K562 (cell line): ENCODE data around the gene UBE2D2. TPM values are rescaled to one million over a fixed set of nuclear protein-coding genes. Genes with fewer than 3 reads are reported as not detected.
A peak's percentile ranks its signal among the peaks of the same experiment; 100 is the strongest.

Experiments
- CBX8 ChIP-seq: fragments of 200-600 bp; sonication (generic); IDR thresholded peaks from 2 replicates; pipeline ENCODE4 v1.6.1; 2012; ENCODE audit warnings: borderline replicate concordance, mixed run types, low read depth, mild to moderate bottlenecking, moderate library complexity, mixed read lengths, low read length, control low read depth, inconsistent platforms; ENCODE audit not compliant: poor library complexity, severe bottlenecking; ENCODE audit errors: extremely low read depth
- FOXA3 ChIP-seq, 2 experiments: fragments of 450-650 bp in 1 of 2; sonication (generic) in 1 of 2; formaldehyde crosslinking; IDR thresholded peaks in 1 of 2; conservative IDR thresholded peaks in 1 of 2; 2 replicates each; pipeline versions ENCODE4 v1.4.0 to v1.8.0; 2020 to 2022; ENCODE audit warnings: mild to moderate bottlenecking in 2 of 2, missing genetic modification reagents in 1 of 2
- HDAC1 ChIP-seq, 2 experiments: fragments of 450-650 bp; IDR thresholded peaks; 2 replicates each; pipeline ENCODE4 v1.6.1; 2016 to 2017; ENCODE audit warnings: inconsistent platforms in 1 of 2, mild to moderate bottlenecking in 1 of 2, moderate library complexity in 1 of 2
- HDAC6 ChIP-seq: IDR thresholded peaks from 2 replicates; pipeline ENCODE4 v1.6.1; 2012; ENCODE audit warnings: low read depth, mild to moderate bottlenecking, control low read depth, inconsistent platforms, low read length, moderate library complexity
- KAT7 ChIP-seq: sonication (generic); formaldehyde crosslinking; IDR thresholded peaks from 2 replicates; pipeline ENCODE4 v1.8.0; 2022; ENCODE audit warnings: missing genetic modification reagents, mild to moderate bottlenecking, borderline replicate concordance
- LEF1 ChIP-seq: fragments of 450-650 bp; IDR thresholded peaks from 2 replicates; pipeline ENCODE4 v1.6.1; 2016; ENCODE audit warnings: mild to moderate bottlenecking
- MAFK ChIP-seq: IDR thresholded peaks from 2 replicates; pipeline ENCODE4 v1.6.1; 2011; ENCODE audit warnings: low read length, improper control_type of control experiment
- NR2C2 ChIP-seq, 2 experiments: fragments of 200-800 bp in 1 of 2; sonication (Bioruptor generic) in 1 of 2; sonication (generic) in 1 of 2; formaldehyde crosslinking in 1 of 2; IDR thresholded peaks; 2 replicates each; pipeline versions ENCODE4 v1.6.1 to v1.8.0; 2016 to 2022; ENCODE audit warnings: mild to moderate bottlenecking in 1 of 2, missing compliant biosample characterization in 1 of 2, missing genetic modification characterization in 1 of 2, missing genetic modification reagents in 1 of 2
- PHF20 ChIP-seq: fragments of 450-650 bp; IDR thresholded peaks from 2 replicates; pipeline ENCODE4 v1.6.1; 2018; ENCODE audit not compliant: partially characterized antibody
- RCOR1 ChIP-seq, 2 experiments: IDR thresholded peaks; 2 replicates each; pipeline ENCODE4 v1.6.1; 2012; ENCODE audit warnings: low read depth in 2 of 2, low read length in 2 of 2, borderline replicate concordance in 1 of 2, improper control_type of control experiment in 1 of 2
- ZFPM2 ChIP-seq: fragments of 250-450 bp; sonication (Bioruptor Pico); IDR thresholded peaks from 2 replicates; pipeline ENCODE4 v1.5.1; 2022; ENCODE audit warnings: mild to moderate bottlenecking
- ZNF507 ChIP-seq: conservative IDR thresholded peaks from 2 replicates; pipeline ENCODE4 v1.6.1; 2017; ENCODE audit warnings: missing genetic modification characterization, missing compliant biosample characterization
- polyA plus RNA-seq, 8 experiments: library from polyadenylated mRNA; depleted of rRNA in 4 of 8; stranded (reverse) in 5 of 8; unstranded in 3 of 8; fragments of >200 nt; fragmentation: Nextera tagmentation in 2 of 8; fragmentation: Illumina TruSeq in 1 of 8; extraction: Ambion mirVana in 2 of 8; extraction: Trizol in 1 of 8; gene quantifications; 2 replicates each; pipeline versions ENCODE4 v1.2.1 to v1.2.3, GENCODE V29; 2011 to 2014; ENCODE audit warnings: inconsistent platforms in 1 of 8, missing spikeins in 1 of 8
- total RNA-seq, 7 experiments: library from RNA; depleted of rRNA in 6 of 7; stranded (reverse); fragments of >200 nt in 6 of 7; fragmentation: Illumina TruSeq in 2 of 7; extraction: Trizol in 2 of 7; gene quantifications; 2 replicates each; pipeline versions ENCODE4 v1.2.1 to v1.2.3, GENCODE V29; 2011 to 2021; ENCODE audit warnings: low replicate concordance in 1 of 7
- TF ChIP-seq, protein P1 (sequence below), 2 experiments: fragments of 450-650 bp in 1 of 2; IDR thresholded peaks; 2 replicates each; pipeline ENCODE4 v1.6.1; 2011 to 2017; ENCODE audit warnings: low read depth in 2 of 2, antibody characterized with exemption in 1 of 2, borderline replicate concordance in 1 of 2, low read length in 1 of 2, mild to moderate bottlenecking in 1 of 2, mixed read lengths in 1 of 2; ENCODE audit not compliant: control insufficient read depth in 1 of 2
- TF ChIP-seq, protein P2 (sequence below): fragments of 250-450 bp; sonication (Bioruptor Pico); IDR thresholded peaks from 2 replicates; pipeline ENCODE4 v1.5.0; 2020; ENCODE audit warnings: mild to moderate bottlenecking, borderline replicate concordance
- TF ChIP-seq, protein P3 (sequence below): fragments of 450-650 bp; formaldehyde crosslinking; IDR thresholded peaks from 2 replicates; pipeline ENCODE4 v1.4.0; 2022; ENCODE audit warnings: missing genetic modification characterization
- TF ChIP-seq, protein P4 (sequence below), 2 experiments: fragments of 450-650 bp; IDR thresholded peaks; 2 replicates each; pipeline ENCODE4 v1.6.1; 2016
- TF ChIP-seq, protein P5 (sequence below): fragments of 450-650 bp; conservative IDR thresholded peaks from 2 replicates; pipeline ENCODE4 v1.6.1; 2016; ENCODE audit warnings: missing genetic modification characterization, low read depth, mild to moderate bottlenecking, control low read depth, missing compliant biosample characterization

Gene UBE2D2
- total and polyA plus RNA-seq, 9 of the 15 experiments (the other 6 are each of a cell fraction or from before 2014, with no cell fraction given): 53.6 to 198 (median 122) TPM

DNA sequence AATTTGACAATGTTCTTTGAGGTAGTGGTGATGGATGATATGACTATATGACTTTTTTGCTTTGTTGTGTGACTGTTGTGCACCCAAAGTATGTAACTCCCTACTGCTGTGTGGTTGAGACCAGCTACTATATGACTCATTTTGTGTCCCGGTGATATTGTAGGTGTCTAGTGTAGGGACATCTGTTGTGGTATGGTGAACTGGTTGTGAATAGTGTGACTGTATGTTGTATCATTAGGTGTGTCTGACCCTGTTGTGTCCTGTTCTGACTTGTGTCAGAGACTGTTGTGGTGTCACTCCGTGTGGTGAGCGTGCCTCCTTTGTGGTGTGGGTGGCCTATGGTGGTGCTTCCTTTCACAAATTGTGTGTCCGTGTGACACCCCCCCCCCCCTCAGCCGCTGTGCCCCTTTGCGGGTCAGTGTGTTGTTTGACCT is 75.9 kb downstream of the UBE2D2 start (continued):
- TF ChIP-seq, protein P1, sequence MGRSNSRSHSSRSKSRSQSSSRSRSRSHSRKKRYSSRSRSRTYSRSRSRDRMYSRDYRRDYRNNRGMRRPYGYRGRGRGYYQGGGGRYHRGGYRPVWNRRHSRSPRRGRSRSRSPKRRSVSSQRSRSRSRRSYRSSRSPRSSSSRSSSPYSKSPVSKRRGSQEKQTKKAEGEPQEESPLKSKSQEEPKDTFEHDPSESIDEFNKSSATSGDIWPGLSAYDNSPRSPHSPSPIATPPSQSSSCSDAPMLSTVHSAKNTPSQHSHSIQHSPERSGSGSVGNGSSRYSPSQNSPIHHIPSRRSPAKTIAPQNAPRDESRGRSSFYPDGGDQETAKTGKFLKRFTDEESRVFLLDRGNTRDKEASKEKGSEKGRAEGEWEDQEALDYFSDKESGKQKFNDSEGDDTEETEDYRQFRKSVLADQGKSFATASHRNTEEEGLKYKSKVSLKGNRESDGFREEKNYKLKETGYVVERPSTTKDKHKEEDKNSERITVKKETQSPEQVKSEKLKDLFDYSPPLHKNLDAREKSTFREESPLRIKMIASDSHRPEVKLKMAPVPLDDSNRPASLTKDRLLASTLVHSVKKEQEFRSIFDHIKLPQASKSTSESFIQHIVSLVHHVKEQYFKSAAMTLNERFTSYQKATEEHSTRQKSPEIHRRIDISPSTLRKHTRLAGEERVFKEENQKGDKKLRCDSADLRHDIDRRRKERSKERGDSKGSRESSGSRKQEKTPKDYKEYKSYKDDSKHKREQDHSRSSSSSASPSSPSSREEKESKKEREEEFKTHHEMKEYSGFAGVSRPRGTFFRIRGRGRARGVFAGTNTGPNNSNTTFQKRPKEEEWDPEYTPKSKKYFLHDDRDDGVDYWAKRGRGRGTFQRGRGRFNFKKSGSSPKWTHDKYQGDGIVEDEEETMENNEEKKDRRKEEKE (IDR thresholded peaks at IDR 0.05; ENCODE audit: borderline replicate concordance in 1 of 2, control insufficient read depth in 1 of 2, low read depth in 2 of 2, low read length in 1 of 2): no peak
- no peak for TF ChIP-seq KAT7
- TF ChIP-seq CBX8: no peak
- no peak for TF ChIP-seq ZFPM2 (CRISPR knock-in tag)
- no peak for TF ChIP-seq PHF20
- TF ChIP-seq, protein P2, sequence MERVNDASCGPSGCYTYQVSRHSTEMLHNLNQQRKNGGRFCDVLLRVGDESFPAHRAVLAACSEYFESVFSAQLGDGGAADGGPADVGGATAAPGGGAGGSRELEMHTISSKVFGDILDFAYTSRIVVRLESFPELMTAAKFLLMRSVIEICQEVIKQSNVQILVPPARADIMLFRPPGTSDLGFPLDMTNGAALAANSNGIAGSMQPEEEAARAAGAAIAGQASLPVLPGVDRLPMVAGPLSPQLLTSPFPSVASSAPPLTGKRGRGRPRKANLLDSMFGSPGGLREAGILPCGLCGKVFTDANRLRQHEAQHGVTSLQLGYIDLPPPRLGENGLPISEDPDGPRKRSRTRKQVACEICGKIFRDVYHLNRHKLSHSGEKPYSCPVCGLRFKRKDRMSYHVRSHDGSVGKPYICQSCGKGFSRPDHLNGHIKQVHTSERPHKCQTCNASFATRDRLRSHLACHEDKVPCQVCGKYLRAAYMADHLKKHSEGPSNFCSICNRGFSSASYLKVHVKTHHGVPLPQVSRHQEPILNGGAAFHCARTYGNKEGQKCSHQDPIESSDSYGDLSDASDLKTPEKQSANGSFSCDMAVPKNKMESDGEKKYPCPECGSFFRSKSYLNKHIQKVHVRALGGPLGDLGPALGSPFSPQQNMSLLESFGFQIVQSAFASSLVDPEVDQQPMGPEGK (CRISPR knock-in tag): no peak
- TF ChIP-seq, protein P3, sequence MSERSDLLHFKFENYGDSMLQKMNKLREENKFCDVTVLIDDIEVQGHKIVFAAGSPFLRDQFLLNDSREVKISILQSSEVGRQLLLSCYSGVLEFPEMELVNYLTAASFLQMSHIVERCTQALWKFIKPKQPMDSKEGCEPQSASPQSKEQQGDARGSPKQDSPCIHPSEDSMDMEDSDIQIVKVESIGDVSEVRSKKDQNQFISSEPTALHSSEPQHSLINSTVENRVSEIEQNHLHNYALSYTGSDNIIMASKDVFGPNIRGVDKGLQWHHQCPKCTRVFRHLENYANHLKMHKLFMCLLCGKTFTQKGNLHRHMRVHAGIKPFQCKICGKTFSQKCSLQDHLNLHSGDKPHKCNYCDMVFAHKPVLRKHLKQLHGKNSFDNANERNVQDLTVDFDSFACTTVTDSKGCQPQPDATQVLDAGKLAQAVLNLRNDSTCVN: no peak
- no peak for TF ChIP-seq ZNF507 (tag)
- TF ChIP-seq, protein P4, sequence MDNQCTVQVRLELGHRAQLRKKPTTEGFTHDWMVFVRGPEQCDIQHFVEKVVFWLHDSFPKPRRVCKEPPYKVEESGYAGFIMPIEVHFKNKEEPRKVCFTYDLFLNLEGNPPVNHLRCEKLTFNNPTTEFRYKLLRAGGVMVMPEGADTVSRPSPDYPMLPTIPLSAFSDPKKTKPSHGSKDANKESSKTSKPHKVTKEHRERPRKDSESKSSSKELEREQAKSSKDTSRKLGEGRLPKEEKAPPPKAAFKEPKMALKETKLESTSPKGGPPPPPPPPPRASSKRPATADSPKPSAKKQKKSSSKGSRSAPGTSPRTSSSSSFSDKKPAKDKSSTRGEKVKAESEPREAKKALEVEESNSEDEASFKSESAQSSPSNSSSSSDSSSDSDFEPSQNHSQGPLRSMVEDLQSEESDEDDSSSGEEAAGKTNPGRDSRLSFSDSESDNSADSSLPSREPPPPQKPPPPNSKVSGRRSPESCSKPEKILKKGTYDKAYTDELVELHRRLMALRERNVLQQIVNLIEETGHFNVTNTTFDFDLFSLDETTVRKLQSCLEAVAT (IDR thresholded peaks at IDR 0.05): peak in 1 of 2 experiments; percentile 81; a peak in 2 of 4 replicates
- no peak for TF ChIP-seq HDAC6
- no peak for TF ChIP-seq MAFK
- TF ChIP-seq FOXA3 (CRISPR knock-in tag; conservative IDR thresholded peaks at IDR 0.05 in 1 of 2, IDR thresholded peaks at IDR 0.05 in 1 of 2): no peak
- TF ChIP-seq LEF1: 0 out of 2 replicates have a peak, but pooled peaks have one; percentile 33
- no peak for TF ChIP-seq NR2C2 (CRISPR knock-in tag; IDR thresholded peaks at IDR 0.05)
- no peak for TF ChIP-seq NR2C2 (tag; IDR thresholded peaks at IDR 0.05)
- TF ChIP-seq HDAC1 (IDR thresholded peaks at IDR 0.05): peak in 1 of 2 experiments; percentile 11; a peak in 1 of 4 replicates
- TF ChIP-seq, protein P5, sequence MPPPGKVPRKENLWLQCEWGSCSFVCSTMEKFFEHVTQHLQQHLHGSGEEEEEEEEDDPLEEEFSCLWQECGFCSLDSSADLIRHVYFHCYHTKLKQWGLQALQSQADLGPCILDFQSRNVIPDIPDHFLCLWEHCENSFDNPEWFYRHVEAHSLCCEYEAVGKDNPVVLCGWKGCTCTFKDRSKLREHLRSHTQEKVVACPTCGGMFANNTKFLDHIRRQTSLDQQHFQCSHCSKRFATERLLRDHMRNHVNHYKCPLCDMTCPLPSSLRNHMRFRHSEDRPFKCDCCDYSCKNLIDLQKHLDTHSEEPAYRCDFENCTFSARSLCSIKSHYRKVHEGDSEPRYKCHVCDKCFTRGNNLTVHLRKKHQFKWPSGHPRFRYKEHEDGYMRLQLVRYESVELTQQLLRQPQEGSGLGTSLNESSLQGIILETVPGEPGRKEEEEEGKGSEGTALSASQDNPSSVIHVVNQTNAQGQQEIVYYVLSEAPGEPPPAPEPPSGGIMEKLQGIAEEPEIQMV (tag): no peak
- TF ChIP-seq RCOR1 (IDR thresholded peaks at IDR 0.05; ENCODE audit: borderline replicate concordance in 1 of 2, low read depth in 2 of 2, low read length in 2 of 2): no peak
